Endothelial cell of umbilical vein (primary cell): Measurements from ENCODE around the gene PRPSAP1. TPM values are rescaled to one million over a fixed set of nuclear protein-coding genes. Genes with fewer than 3 reads are reported as not detected.
A peak's percentile ranks its signal among the peaks of the same experiment; 100 is the strongest.

Experiments used
- BruUV-seq: library from RNA; stranded (reverse); fragments of 400-500 nt; replicated peaks from 2 replicates; lab custom pipeline; 2021; lab: Mats Ljungman, UMichigan
- CTCF ChIA-PET: fragments of 300-600, 350-600 bp; sonication (Branson Sonifier 250); formaldehyde crosslinking; loops from one replicate; lab custom pipeline; 2021; ENCODE audit warnings: antibody characterized with exemption, inconsistent platforms; lab: Charles Lee
- POLR2A ChIA-PET: fragments of 300-600, 350-600 bp; sonication (Branson Sonifier 250); formaldehyde crosslinking; loops from one replicate; lab custom pipeline; 2021; ENCODE audit warnings: antibody characterized with exemption, inconsistent platforms; lab: Charles Lee
- DNase-seq: peaks from one replicate; pipeline ENCODE4 v3.0.0-alpha.2; 2011; ENCODE audit warnings: low read depth, low spot score
- FAIRE-seq: peaks from 2 replicates; lab custom pipeline; 2011; peaks lifted over from hg19 to GRCh38; lab: Jason Lieb, UNC
- H2AFZ ChIP-seq: 2 replicates; pipeline ENCODE4 v1.6.0; 2012; ENCODE audit warnings: low read depth, low read length, control low read depth, inconsistent platforms
- H3K27ac ChIP-seq: 2 replicates; pipeline ENCODE4 v1.5.1; 2011; ENCODE audit warnings: low read depth, mild to moderate bottlenecking, control low read depth, low read length, moderate library complexity; ENCODE audit not compliant: insufficient read depth
- H3K27me3 ChIP-seq, 2 experiments: 2 replicates each; pipeline versions ENCODE4 v1.6.0 to v1.6.1; 2011; ENCODE audit warnings: low read length in 2 of 2, mixed read lengths in 1 of 2; ENCODE audit not compliant: control insufficient read depth in 2 of 2, insufficient read depth in 2 of 2
- H3K36me3 ChIP-seq, 2 experiments: 2 replicates in 1 of 2; 3 replicates in 1 of 2; pipeline ENCODE4 v1.5.1; 2011; ENCODE audit warnings: low read length in 2 of 2, mild to moderate bottlenecking in 1 of 2, moderate library complexity in 1 of 2; ENCODE audit not compliant: control insufficient read depth in 2 of 2, insufficient read depth in 2 of 2; ENCODE audit errors: extremely low read depth in 1 of 2
- H3K4me1 ChIP-seq: 3 replicates; pipeline ENCODE4 v1.5.1; 2011; ENCODE audit warnings: mild to moderate bottlenecking, low read length; ENCODE audit not compliant: control insufficient read depth, insufficient read depth; ENCODE audit errors: extremely low read depth
- H3K4me2 ChIP-seq: 2 replicates; pipeline ENCODE4 v1.6.1; 2011; ENCODE audit warnings: low read length, control low read depth, mixed read lengths; ENCODE audit not compliant: insufficient read depth
- H3K4me3 ChIP-seq, 3 experiments: fragments of 200-600 bp in 1 of 3; sonication (generic), shearing (Covaris generic) in 1 of 3; replicated peaks in 1 of 3; 2 replicates each; pipeline ENCODE4 v1.5.1; 2011 to 2016; ENCODE audit warnings: control low read depth in 3 of 3, low read length in 3 of 3, mild to moderate bottlenecking in 2 of 3, inconsistent platforms in 1 of 3, low read depth in 1 of 3, moderate library complexity in 1 of 3; ENCODE audit not compliant: insufficient read depth in 1 of 3
- H3K79me2 ChIP-seq: 2 replicates; pipeline ENCODE4 v1.6.0; 2012; ENCODE audit warnings: low read length, inconsistent platforms; ENCODE audit not compliant: control insufficient read depth, insufficient read depth
- H3K9ac ChIP-seq: replicated peaks from 2 replicates; pipeline ENCODE3; 2011; ENCODE audit warnings: low read length, control low read depth; ENCODE audit not compliant: insufficient read depth; ENCODE audit errors: extremely low read depth
- H3K9me1 ChIP-seq: replicated peaks from 3 replicates; pipeline ENCODE4 v1.6.0; 2011; ENCODE audit warnings: mild to moderate bottlenecking, low read length; ENCODE audit not compliant: control insufficient read depth, insufficient read depth; ENCODE audit errors: extremely low read depth
- H3K9me3 ChIP-seq: replicated peaks from 2 replicates; pipeline ENCODE4 v1.5.1; 2012; ENCODE audit warnings: low read length, inconsistent platforms; ENCODE audit not compliant: control insufficient read depth, insufficient read depth
- H4K20me1 ChIP-seq: replicated peaks from 2 replicates; pipeline ENCODE3; 2011; ENCODE audit warnings: mild to moderate bottlenecking, low read length; ENCODE audit not compliant: control insufficient read depth, insufficient read depth; ENCODE audit errors: extremely low read depth
- CTCF ChIP-seq, 2 donors: IDR thresholded peaks; 1 replicate in 1 of 2; 2 replicates in 1 of 2; pipeline ENCODE4 v1.5.1; 2011; ENCODE audit warnings: low read length in 2 of 2, mild to moderate bottlenecking in 2 of 2, moderate library complexity in 2 of 2, control low read depth in 1 of 2, inconsistent platforms in 1 of 2, low read depth in 1 of 2; ENCODE audit not compliant: insufficient read depth in 1 of 2; ENCODE audit errors: extremely low read depth in 1 of 2
- EZH2 ChIP-seq: IDR thresholded peaks from 2 replicates; pipeline ENCODE4 v1.6.1; 2012; ENCODE audit warnings: borderline replicate concordance, low read depth, mild to moderate bottlenecking, moderate library complexity, low read length, inconsistent platforms; ENCODE audit not compliant: severe bottlenecking
- FOS ChIP-seq: IDR thresholded peaks from 2 replicates; pipeline ENCODE4 v1.6.1; 2011; ENCODE audit warnings: mild to moderate bottlenecking, low read length, moderate library complexity, borderline replicate concordance; ENCODE audit not compliant: insufficient read depth
- GATA2 ChIP-seq: IDR thresholded peaks from 2 replicates; pipeline ENCODE4 v1.7.0; 2011; ENCODE audit warnings: low read depth, mild to moderate bottlenecking, moderate library complexity, mixed read lengths, low read length; ENCODE audit not compliant: insufficient read length, insufficient read depth
- JUN ChIP-seq: IDR thresholded peaks from 2 replicates; pipeline ENCODE4 v1.6.1; 2011; ENCODE audit warnings: borderline replicate concordance, low read depth; ENCODE audit not compliant: insufficient read length, insufficient read depth
- MYC ChIP-seq: IDR thresholded peaks from one replicate; pipeline ENCODE4 v1.6.1; 2011; ENCODE audit warnings: mild to moderate bottlenecking, low read depth, low read length
- POLR2A ChIP-seq: IDR thresholded peaks from 2 replicates; pipeline ENCODE4 v1.6.1; 2012; ENCODE audit warnings: low read depth, mild to moderate bottlenecking, control low read depth, low read length
- POLR2AphosphoS5 ChIP-seq: IDR thresholded peaks from 2 replicates; pipeline ENCODE4 v1.6.1; 2012; ENCODE audit warnings: low read depth, mild to moderate bottlenecking, control low read depth, low read length, moderate library complexity; ENCODE audit not compliant: insufficient read depth
- dilution Hi-C: fragments of 300-500 bp; cut with MboI; formaldehyde crosslinking; loops from one replicate; pipeline ENCODE4 v1.15.0; 2019; ENCODE audit warnings: low sequenced_read_pairs; ENCODE audit not compliant: extremely low pct_ligation_motif_present
- intact Hi-C: fragments of 100-400 bp; cut with micrococcal nuclease; formaldehyde crosslinking; loops from one replicate; pipeline ENCODE4 v1.10.0; 2022
- polyA plus RNA-seq, 4 experiments: library from polyadenylated mRNA; depleted of rRNA in 3 of 4; stranded (reverse) in 3 of 4; unstranded in 1 of 4; fragments of >200 nt; gene quantifications; 2 replicates each; pipeline versions ENCODE4 v1.2.1 to v1.2.3, GENCODE V29; 2011 to 2012; ENCODE audit warnings: missing spikeins in 1 of 4
- total RNA-seq: library from RNA; stranded (reverse); gene quantifications from 2 replicates; pipeline ENCODE4 v1.2.3, GENCODE V29; 2021
- TF ChIP-seq, protein P1 (sequence below): IDR thresholded peaks from 2 replicates; pipeline ENCODE4 v1.6.1; 2011; ENCODE audit not compliant: insufficient read depth, insufficient read length

The PRPSAP1 gene
- total and polyA plus RNA-seq, 2 donors (not counting 3 experiments of a cell fraction or from before 2014, with no cell fraction given) = 90.2 to 123 TPM

GRCh38 chr17:76376318-76377133 lies 22.8 kb upstream of the PRPSAP1 start:
- FAIRE-seq = no peak
- DNase-seq = no peak
- intact Hi-C loops = no loop called here
- Histone ChIP-seq H3K27me3 (no peaks in the 10 kb centered on the region), H3K9ac (no peak overlapping the region), H3K36me3 (no peaks in the 10 kb centered on the region), H3K27ac (no peak overlapping the region), H3K79me2 (no peaks in the 10 kb centered on the region), H4K20me1 (no peaks in the 10 kb centered on the region), H3K4me3 (no peak overlapping the region), H3K9me3 (no peaks in the 10 kb centered on the region), H3K4me1 (peaks cover 22% of the 10 kb centered on the region), H2AFZ (peak overlapping the region; percentile 16), H3K9me1 (no peaks in the 10 kb centered on the region), H3K4me2 (no peak overlapping the region)
- dilution Hi-C loops = no loop called here
- POLR2A ChIA-PET = no interaction called here
- BruUV-seq = no TSS peak
- CTCF ChIA-PET = interaction anchor here (1.0 to 2.0 kb wide), 3 partner anchors 9 to 43 kb away, joined by 3 to 11 read pairs (median 6); partner anchors contain the start of gene SPHK1
- TF ChIP-seq EZH2 (no peak), POLR2A (no peak), MYC (no peak), FOS (no peak), CTCF (IDR thresholded peaks at IDR 0.05; ENCODE audit: extremely low read depth in 1 of 2, insufficient read depth in 1 of 2, low read depth in 1 of 2, low read length in 2 of 2) (no peak), POLR2AphosphoS5 (no peak), GATA2 (no peak), JUN (no peak)
- TF ChIP-seq, protein P1, sequence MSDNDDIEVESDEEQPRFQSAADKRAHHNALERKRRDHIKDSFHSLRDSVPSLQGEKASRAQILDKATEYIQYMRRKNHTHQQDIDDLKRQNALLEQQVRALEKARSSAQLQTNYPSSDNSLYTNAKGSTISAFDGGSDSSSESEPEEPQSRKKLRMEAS = no peak
